GM12865 (cell line): ENCODE measurements around the gene MBD3.

ENCODE experiments used
- DNase-seq: peaks from one replicate; pipeline ENCODE4 v3.0.0; 2010; ENCODE audit warnings: low read depth
- H3K4me3 ChIP-seq: 2 replicates; pipeline ENCODE4 v1.5.1; 2011; ENCODE audit warnings: mild to moderate bottlenecking, low read depth, low read length, control low read depth
- CTCF ChIP-seq: IDR thresholded peaks from 2 replicates; pipeline ENCODE4 v1.5.1; 2011; ENCODE audit warnings: low read length, control low read depth, low read depth, inconsistent platforms; ENCODE audit not compliant: insufficient read depth; ENCODE audit errors: missing control alignments

Gene MBD3

GRCh38 chr19:1613808-1614570 lies 21.3 kb upstream of the MBD3 start:
- no peak for TF ChIP-seq CTCF
- no peak overlapping the region for H3K4me3 ChIP-seq
- no peak for DNase-seq

GRCh38 chr19:1613146-1613545 lies 20.5 kb upstream of the MBD3 start:
- H3K4me3 ChIP-seq = no peak overlapping the region
- no peak for TF ChIP-seq CTCF
- no peak for DNase-seq

GRCh38 chr19:1612114-1613086 lies 19.7 kb upstream of the MBD3 start:
- no peak overlapping the region for H3K4me3 ChIP-seq
- TF ChIP-seq CTCF = no peak
- no peak for DNase-seq

- no peak for DNase-seq
- no peak overlapping the region for H3K4me3 ChIP-seq
- no peak for TF ChIP-seq CTCF
These were observed 18.7 kb upstream of the MBD3 start for GRCh38 chr19:1611353-1611752.

- no peak overlapping the region for H3K4me3 ChIP-seq
- no peak for DNase-seq
- TF ChIP-seq CTCF = no peak
These were observed 17.9 kb upstream of the MBD3 start for GRCh38 chr19:1610579-1610978.

- TF ChIP-seq CTCF = no peak
- no peak overlapping the region for H3K4me3 ChIP-seq
- DNase-seq = no peak
These were observed 17.2 kb upstream of the MBD3 start for GRCh38 chr19:1609680-1610474.
